GM21423 (cell line): ENCODE measurements around the gene CDH4.

Experiments used
- ATAC-seq: cut with Tn5 transposase; IDR thresholded peaks from one replicate; pipeline ENCODE4 v1.9.1; 2021; ENCODE audit warnings: mild to moderate bottlenecking, moderate library complexity; ENCODE audit not compliant: unreplicated experiment

Gene CDH4

GRCh38 chr20:61719691-61720347 is 467.8 kb downstream of the CDH4 start:
- no peak for ATAC-seq

GRCh38 chr20:61720348-61720696 is 468.3 kb downstream of the CDH4 start:
- ATAC-seq, result no peak

- no peak for ATAC-seq
Measured at GRCh38 chr20:61722146-61722678, 470.2 kb downstream of the CDH4 start.

- ATAC-seq, result no peak
Measured at GRCh38 chr20:61723529-61724257, 471.6 kb downstream of the CDH4 start.

- ATAC-seq, result no peak
Measured at GRCh38 chr20:61724376-61724775, 472.3 kb downstream of the CDH4 start.

- no peak for ATAC-seq
Measured at GRCh38 chr20:61725145-61725544, 473.1 kb downstream of the CDH4 start.

- ATAC-seq, result no peak
Measured at GRCh38 chr20:61725966-61726365, 473.9 kb downstream of the CDH4 start.

GRCh38 chr20:61726979-61727378 is 474.9 kb downstream of the CDH4 start:
- no peak for ATAC-seq

GRCh38 chr20:61727761-61728160 is 475.7 kb downstream of the CDH4 start:
- ATAC-seq, result no peak

GRCh38 chr20:61728326-61728725 is 476.3 kb downstream of the CDH4 start:
- ATAC-seq, result no peak

GRCh38 chr20:61728786-61729770 is 477.0 kb downstream of the CDH4 start:
- no peak for ATAC-seq

GRCh38 chr20:61730631-61731362 is 478.7 kb downstream of the CDH4 start:
- ATAC-seq, result no peak

GRCh38 chr20:61731363-61732181 is 479.5 kb downstream of the CDH4 start:
- ATAC-seq, result no peak

- no peak for ATAC-seq
Measured at GRCh38 chr20:61732511-61733210, 480.6 kb downstream of the CDH4 start.

GRCh38 chr20:61733216-61733615 is 481.2 kb downstream of the CDH4 start:
- no peak for ATAC-seq

- no peak for ATAC-seq
Measured at GRCh38 chr20:61733891-61734732, 482.1 kb downstream of the CDH4 start.

- no peak for ATAC-seq
Measured at GRCh38 chr20:61734733-61735502, 482.9 kb downstream of the CDH4 start.

- no peak for ATAC-seq
Measured at GRCh38 chr20:61735503-61735785, 483.4 kb downstream of the CDH4 start.
